Measurements from ENCODE around the gene NIT1. TPM values are rescaled to one million over a fixed set of nuclear protein-coding genes. Genes with fewer than 3 reads are reported as not detected.

Gene NIT1
- total and polyA plus RNA-seq, 9 of the 15 experiments (the other 6 are each of a cell fraction or from before 2014, with no cell fraction given), result 18.4 to 76.0 (median 33.7) TPM

GRCh38 chr1:161132410-161133219 is 14.7 kb downstream of the NIT1 start, which contains the start of gene DEDD (continued):
- peak; percentile 60; the same call in 1 of the 2 replicates for TF ChIP-seq FOXJ2 (tag; IDR thresholded peaks at IDR 0.05)
- TF ChIP-seq HEY1 (CRISPR knock-in tag; IDR thresholded peaks at IDR 0.05; ENCODE audit: borderline replicate concordance), result no peak
- TF ChIP-seq HLTF (IDR thresholded peaks at IDR 0.05), result no peak
- TF ChIP-seq HOMEZ (CRISPR knock-in tag; IDR thresholded peaks at IDR 0.05), result no peak
- no peak for TF ChIP-seq ZNF561 (CRISPR knock-in tag; conservative IDR thresholded peaks at IDR 0.05)
- TF ChIP-seq MECOM (CRISPR knock-in tag; IDR thresholded peaks at IDR 0.05), result no peak
- no peak for TF ChIP-seq STAG1 (CRISPR knock-in tag; IDR thresholded peaks at IDR 0.05; ENCODE audit: borderline replicate concordance)
- TF ChIP-seq KDM5B (IDR thresholded peaks at IDR 0.05; ENCODE audit: insufficient replicate concordance, low read depth, low read length), result no peak
- 0 out of 2 replicates have a peak, but pooled peaks have one; percentile 60 for TF ChIP-seq ZBTB1 (CRISPR knock-in tag; IDR thresholded peaks at IDR 0.05; ENCODE audit: borderline replicate concordance, low read depth)
- peak; percentile 86; the same call in 1 of the 2 replicates for TF ChIP-seq BACH1 (tag; IDR thresholded peaks at IDR 0.05)
- TF ChIP-seq ZNF511 (CRISPR knock-in tag; IDR thresholded peaks at IDR 0.05), result peak; percentile 51; the same call in 1 of the 2 replicates
- TF ChIP-seq ATF6 (CRISPR knock-in tag; IDR thresholded peaks at IDR 0.05), result no peak
- TF ChIP-seq NFATC3 (IDR thresholded peaks at IDR 0.05), result peak; percentile 13; the same call in 1 of the 2 replicates
- TF ChIP-seq ZBTB11 (CRISPR knock-in tag; IDR thresholded peaks at IDR 0.05), result peak; percentile 19 to 96 (median 64); a peak in 3 of 6 replicates
- no peak for TF ChIP-seq MXD1 (CRISPR knock-in tag; IDR thresholded peaks at IDR 0.05; ENCODE audit: borderline replicate concordance, poor library complexity, severe bottlenecking)
- no peak for TF ChIP-seq NCOA2 (IDR thresholded peaks at IDR 0.05; ENCODE audit: partially characterized antibody in 2 of 2)

Measured in K562 (cell line).